Panc1 (cell line): ENCODE results near the gene USO1.

Experiments
- CTCF ChIP-seq: fragments of 450-650 bp; IDR thresholded peaks from 2 replicates; pipeline ENCODE4 v1.5.1; 2017; ENCODE audit warnings: mild to moderate bottlenecking
- POLR2AphosphoS5 ChIP-seq: IDR thresholded peaks from 2 replicates; pipeline ENCODE4 v1.6.1; 2012; ENCODE audit warnings: mild to moderate bottlenecking, low read depth, low read length, moderate library complexity
- REST ChIP-seq, 2 experiments: IDR thresholded peaks; 2 replicates each; pipeline ENCODE4 v1.6.1; 2011 to 2012; ENCODE audit warnings: low read depth in 2 of 2, control low read depth in 1 of 2, low read length in 1 of 2, mild to moderate bottlenecking in 1 of 2, moderate library complexity in 1 of 2; ENCODE audit not compliant: insufficient read depth in 1 of 2
- SIN3A ChIP-seq: IDR thresholded peaks from 2 replicates; pipeline ENCODE4 v1.6.1; 2012; ENCODE audit warnings: low read depth, mild to moderate bottlenecking, low read length, moderate library complexity, borderline replicate concordance; ENCODE audit not compliant: insufficient read depth
- TCF7L2 ChIP-seq: IDR thresholded peaks from 2 replicates; pipeline ENCODE4 v1.6.1; 2011; ENCODE audit warnings: mild to moderate bottlenecking, low read depth, low read length, inconsistent platforms

- TF ChIP-seq CTCF (no peak), POLR2AphosphoS5 (no peak), REST (IDR thresholded peaks at IDR 0.05; ENCODE audit: insufficient read depth in 1 of 2, low read depth in 2 of 2, low read length in 1 of 2) (no peak), SIN3A (no peak), TCF7L2 (no peak)
These were observed 38.0 kb upstream of the USO1 start for GRCh38 chr4:75686346-75686745.
